ENCODE data around the gene BPIFB3.

DNA sequence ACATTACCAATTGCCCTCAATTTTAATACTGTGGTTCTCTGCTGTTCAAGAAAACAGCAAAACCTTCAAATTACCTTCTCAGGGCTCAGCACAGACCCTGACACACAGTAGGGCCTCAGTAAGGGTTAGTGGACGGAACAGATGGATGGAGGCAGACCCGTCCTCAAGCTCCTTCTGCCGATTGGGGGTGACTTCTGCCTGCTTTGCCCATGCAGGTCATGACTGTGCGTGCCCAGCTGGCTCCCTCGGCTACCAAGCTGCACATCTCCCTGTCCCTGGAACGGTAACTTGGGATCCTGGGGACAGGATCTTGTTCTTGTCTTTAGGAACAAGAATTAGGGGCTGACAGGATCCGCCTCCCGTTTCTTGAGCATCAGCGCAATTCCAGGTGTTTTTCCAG is 16.0 kb downstream of the BPIFB3 start:
- TF ChIP-seq, protein P1, sequence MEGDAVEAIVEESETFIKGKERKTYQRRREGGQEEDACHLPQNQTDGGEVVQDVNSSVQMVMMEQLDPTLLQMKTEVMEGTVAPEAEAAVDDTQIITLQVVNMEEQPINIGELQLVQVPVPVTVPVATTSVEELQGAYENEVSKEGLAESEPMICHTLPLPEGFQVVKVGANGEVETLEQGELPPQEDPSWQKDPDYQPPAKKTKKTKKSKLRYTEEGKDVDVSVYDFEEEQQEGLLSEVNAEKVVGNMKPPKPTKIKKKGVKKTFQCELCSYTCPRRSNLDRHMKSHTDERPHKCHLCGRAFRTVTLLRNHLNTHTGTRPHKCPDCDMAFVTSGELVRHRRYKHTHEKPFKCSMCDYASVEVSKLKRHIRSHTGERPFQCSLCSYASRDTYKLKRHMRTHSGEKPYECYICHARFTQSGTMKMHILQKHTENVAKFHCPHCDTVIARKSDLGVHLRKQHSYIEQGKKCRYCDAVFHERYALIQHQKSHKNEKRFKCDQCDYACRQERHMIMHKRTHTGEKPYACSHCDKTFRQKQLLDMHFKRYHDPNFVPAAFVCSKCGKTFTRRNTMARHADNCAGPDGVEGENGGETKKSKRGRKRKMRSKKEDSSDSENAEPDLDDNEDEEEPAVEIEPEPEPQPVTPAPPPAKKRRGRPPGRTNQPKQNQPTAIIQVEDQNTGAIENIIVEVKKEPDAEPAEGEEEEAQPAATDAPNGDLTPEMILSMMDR (IDR thresholded peaks at IDR 0.05): no peak
- no peak for TF ChIP-seq POLR2A (IDR thresholded peaks at IDR 0.05)

All from vagina (tissue), 2 donors.